ENCODE results near the gene PIK3CB. TPM values are rescaled to one million over a fixed set of nuclear protein-coding genes. Genes with fewer than 3 reads are reported as not detected.
"Not testable (repeated sequence)": the region's sequence is repeated elsewhere in the genome, so short reads cannot be mapped to it uniquely, and the experiment has no call there.

The PIK3CB gene
- total and polyA plus RNA-seq, 7 donors, result 5.8 to 46.3 (median 18.1) TPM

GRCh38 chr3:138829886-138830510 is 4.7 kb downstream of the PIK3CB start:
- TF ChIP-seq CTCF (IDR thresholded peaks at IDR 0.05), result no peak
- 94 to 97% (median 96%) methylated on average over 15 of the region's 15 CpGs for WGBS, 3 donors

GRCh38 chr3:138829097-138829496 is 5.6 kb downstream of the PIK3CB start:
- ATAC-seq (no peak), DNase-seq (no peak)
- peaks cover 0 to 3% of the 10 kb centered on the region in 2 donors for H3K36me3 ChIP-seq (ENCODE audit: insufficient read depth in 1 of 2, low read depth in 1 of 2)
- no peak overlapping the region for H3K4me3 ChIP-seq
- no peaks in the 10 kb centered on the region for H3K27me3 ChIP-seq (ENCODE audit: insufficient read depth in 3 of 3, low read length in 2 of 3)
- no peak overlapping the region for H3K27ac ChIP-seq
- H3K9me3 ChIP-seq, result no peaks in the 10 kb centered on the region
- TF ChIP-seq CTCF (IDR thresholded peaks at IDR 0.05), result no peak
- 96 to 98% (median 97%) methylated on average over 3 of the region's 3 CpGs for WGBS, 3 donors
- H3K4me1 ChIP-seq, result peaks cover 9% of the 10 kb centered on the region
- intact Hi-C loops (cut with DNase I), result no loop called here

More at GRCh38 chr3:138829886-138830510, 4.7 kb downstream of the PIK3CB start:
- ATAC-seq, result no peak
- no peaks in the 10 kb centered on the region for H3K27me3 ChIP-seq (ENCODE audit: insufficient read depth in 3 of 3, low read length in 2 of 3)
- DNase-seq, result no peak
- H3K4me1 ChIP-seq, result peaks cover 7% of the 10 kb centered on the region
- H3K27ac ChIP-seq, result no peak overlapping the region
- H3K9me3 ChIP-seq, result no peaks in the 10 kb centered on the region
- intact Hi-C loops (cut with DNase I), result loop anchor here (5.0 to 10.0 kb wide), 3 partner anchors 53 to 225 kb away; partner anchors contain the start of gene FAIM (in 1 of the 2)
- no peak overlapping the region for H3K4me3 ChIP-seq
- peaks cover 0 to 3% of the 10 kb centered on the region in 2 donors for H3K36me3 ChIP-seq (ENCODE audit: insufficient read depth in 1 of 2, low read depth in 1 of 2)

GRCh38 chr3:138827222-138827621 is 7.5 kb downstream of the PIK3CB start:
- no peak overlapping the region for H3K4me3 ChIP-seq
- no peaks in the 10 kb centered on the region for H3K27me3 ChIP-seq (ENCODE audit: insufficient read depth in 3 of 3, low read length in 2 of 3)
- intact Hi-C loops (cut with DNase I), result no loop called here
- H3K4me1 ChIP-seq, result peaks cover 15% of the 10 kb centered on the region
- H3K27ac ChIP-seq, result no peak overlapping the region
- no peaks in the 10 kb centered on the region for H3K9me3 ChIP-seq
- WGBS, 3 donors, result 94 to 97% (median 96%) methylated on average over 7 of the region's 7 CpGs
- no peak for TF ChIP-seq CTCF (IDR thresholded peaks at IDR 0.05)
- H3K36me3 ChIP-seq (ENCODE audit: insufficient read depth in 1 of 2, low read depth in 1 of 2), result peaks cover 0 to 3% of the 10 kb centered on the region in 2 donors
- ATAC-seq (no peak), DNase-seq (no peak)

- no peak for TF ChIP-seq CTCF (IDR thresholded peaks at IDR 0.05)
Measured at GRCh38 chr3:138825336-138825735, 9.4 kb downstream of the PIK3CB start.

GRCh38 chr3:138824114-138824506 is 10.6 kb downstream of the PIK3CB start:
- peaks cover 15% of the 10 kb centered on the region for H3K4me1 ChIP-seq
- no peak for DNase-seq
- H3K9me3 ChIP-seq, result no peaks in the 10 kb centered on the region
- 68 to 79% (median 73%) methylated on average over 1 of the region's 1 CpG for WGBS, 3 donors
- no peaks in the 10 kb centered on the region for H3K27me3 ChIP-seq (ENCODE audit: insufficient read depth in 3 of 3, low read length in 2 of 3)
- no peak overlapping the region for H3K4me3 ChIP-seq
- H3K27ac ChIP-seq, result no peak overlapping the region
- intact Hi-C loops (cut with DNase I), result no loop called here
- ATAC-seq, result peak in 1 of 4 donors; percentile 14
- H3K36me3 ChIP-seq (ENCODE audit: insufficient read depth in 1 of 2, low read depth in 1 of 2), result peaks cover 0 to 3% of the 10 kb centered on the region in 2 donors
- no peak for TF ChIP-seq CTCF (IDR thresholded peaks at IDR 0.05)

More at GRCh38 chr3:138825336-138825735, 9.4 kb downstream of the PIK3CB start:
- Histone ChIP-seq H3K27me3 (ENCODE audit: insufficient read depth in 3 of 3, low read length in 2 of 3) (no peaks in the 10 kb centered on the region), H3K4me3 (no peak overlapping the region), H3K9me3 (no peaks in the 10 kb centered on the region), H3K36me3 (ENCODE audit: insufficient read depth in 1 of 2, low read depth in 1 of 2) (peaks cover 0 to 3% of the 10 kb centered on the region in 2 donors), H3K27ac (no peak overlapping the region), H3K4me1 (peaks cover 15% of the 10 kb centered on the region)
- no peak for DNase-seq
- no peak for ATAC-seq
- intact Hi-C loops (cut with DNase I), result no loop called here
- WGBS, 3 donors, result 58 to 70% (median 65%) methylated on average over 2 of the region's 2 CpGs

- intact Hi-C loops (cut with DNase I); H3K27me3 ChIP-seq (ENCODE audit: insufficient read depth in 3 of 3, low read length in 2 of 3): not testable (repeated sequence)
Measured at GRCh38 chr3:138820379-138820778, 14.3 kb downstream of the PIK3CB start.

More at GRCh38 chr3:138820379-138820778, 14.3 kb downstream of the PIK3CB start:
- H3K4me3 ChIP-seq; H3K36me3 ChIP-seq (ENCODE audit: insufficient read depth in 1 of 2, low read depth in 1 of 2); DNase-seq; H3K9me3 ChIP-seq; ATAC-seq; H3K27ac ChIP-seq: not testable (repeated sequence)
- WGBS, 3 donors, result 95 to 98% (median 96%) methylated on average over 4 of the region's 4 CpGs
- H3K4me1 ChIP-seq, result peaks cover 12% of the 10 kb centered on the region

All from psoas muscle (tissue), 8 donors.